HG03196 (cell line): ENCODE data around the gene DLL3.

ENCODE experiments used
- ATAC-seq: cut with Tn5 transposase; IDR thresholded peaks from one replicate; pipeline ENCODE4 v1.9.1; 2021; ENCODE audit not compliant: unreplicated experiment

Gene DLL3

DNA sequence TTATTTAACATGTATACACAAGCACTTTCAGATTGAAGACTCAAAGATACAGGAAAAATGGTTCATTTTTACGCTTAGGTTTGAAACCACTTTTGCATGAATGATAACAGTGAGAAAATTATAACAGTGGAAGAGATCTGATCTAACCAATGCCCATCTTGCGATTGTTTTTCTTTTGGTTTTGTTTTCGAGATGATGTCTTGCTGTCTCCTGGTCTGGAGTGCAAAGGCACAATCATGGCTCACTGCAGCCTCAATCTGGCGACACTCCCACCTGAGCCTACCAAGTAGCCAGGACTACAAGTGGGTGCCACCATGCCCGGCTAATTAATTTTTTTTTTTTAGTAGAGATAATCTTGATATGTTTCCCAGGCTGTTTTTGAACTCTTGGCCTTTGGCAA is 51.5 kb downstream of the DLL3 start:
- no peak for ATAC-seq

DNA sequence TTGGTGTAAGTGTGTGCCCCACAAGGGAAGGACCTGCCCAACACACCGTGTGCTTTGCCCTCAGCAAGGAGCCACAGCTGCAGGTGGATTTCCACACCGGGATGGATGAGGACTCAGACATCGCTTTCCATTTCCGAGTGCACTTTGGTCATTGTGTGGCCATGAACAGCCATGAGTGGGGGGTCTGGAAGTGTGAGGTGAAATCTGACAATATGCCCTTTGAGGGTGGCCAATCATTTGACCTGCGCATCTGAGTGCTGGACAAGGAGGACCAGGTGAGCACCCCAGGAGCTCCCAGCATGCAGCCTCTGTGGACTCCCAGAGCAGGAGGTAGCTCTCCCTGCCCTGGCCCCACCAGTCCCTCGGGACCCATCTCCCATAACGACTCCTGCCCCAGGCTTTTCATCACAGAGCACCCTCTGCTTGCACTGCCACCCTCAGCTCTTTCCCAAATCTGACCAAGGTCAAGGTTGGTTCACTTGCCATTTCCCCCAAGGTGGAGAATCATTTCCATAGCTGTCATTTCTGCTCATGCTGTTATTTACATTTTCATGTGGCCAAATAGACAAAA is 54.4 kb downstream of the DLL3 start:
- no peak for ATAC-seq

DNA sequence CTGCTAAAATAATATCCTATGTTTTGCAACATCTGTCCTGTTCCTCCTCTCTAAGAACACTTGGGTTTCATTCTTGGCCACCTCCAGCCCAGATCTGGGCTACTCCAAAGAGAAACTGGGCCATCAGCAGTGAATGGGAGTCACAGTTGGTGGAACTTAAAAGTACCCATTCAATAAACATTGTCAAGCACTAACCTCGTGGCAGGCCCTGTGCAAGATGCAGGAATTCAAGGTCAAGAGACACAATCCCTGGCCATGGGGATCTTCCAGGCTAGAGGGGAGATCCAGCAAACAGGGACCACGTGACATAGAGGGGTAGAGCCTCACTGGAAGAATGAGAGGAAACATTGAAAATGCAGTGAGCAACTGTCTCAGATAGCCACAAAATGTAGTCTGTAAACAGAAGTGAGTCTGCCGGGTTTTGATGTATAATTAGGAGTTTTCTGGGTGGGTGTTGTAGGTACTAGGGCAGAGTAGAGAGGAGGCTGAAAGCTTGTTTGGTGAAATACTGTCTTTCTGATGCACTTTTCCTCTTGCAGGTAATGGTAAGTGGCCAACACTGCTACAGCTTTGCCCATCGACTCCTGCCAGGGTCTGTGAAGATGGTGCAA is 56.1 kb downstream of the DLL3 start:
- ATAC-seq: no peak

DNA sequence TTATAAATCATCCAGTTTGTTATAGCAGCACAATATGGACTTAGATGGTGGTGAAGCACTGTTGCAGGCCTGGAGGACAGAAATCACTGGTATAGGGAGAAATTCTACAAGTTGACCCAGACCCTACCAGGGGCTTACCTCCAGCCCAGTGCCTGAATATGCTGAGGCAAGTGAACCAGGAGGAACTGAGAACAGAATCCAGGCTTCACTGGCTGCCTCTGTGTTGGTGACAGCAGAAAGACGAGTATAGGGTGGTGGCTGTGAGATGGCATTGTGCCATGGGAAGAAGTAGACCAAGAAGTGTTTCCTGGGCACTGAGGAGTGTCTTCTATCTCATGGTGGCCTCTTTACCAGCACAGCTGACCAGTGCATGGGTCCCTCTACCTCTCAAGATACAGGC is 57.1 kb downstream of the DLL3 start:
- no peak for ATAC-seq
